Activated naive CD4-positive, alpha-beta T cell treated with anti-CD3 and anti-CD28 coated beads, Interleukin-2, amount 50 U/mL, for 72 hours (primary cell): ENCODE data around the gene MXD3. TPM values are rescaled to one million over a fixed set of nuclear protein-coding genes. Genes with fewer than 3 reads are reported as not detected.
"Not testable (repeated sequence)": the region's sequence is repeated elsewhere in the genome, so short reads cannot be mapped to it uniquely, and the experiment has no call there.

Source experiments
- ATAC-seq, 2 donors: fragments of 150-1000 bp; cut with Tn5 transposase; 2 replicates each; pipeline ENCODE4 v1.10.0; 2021; ENCODE audit warnings: mild to moderate bottlenecking in 2 of 2, moderate library complexity in 2 of 2
- DNase-seq, 2 donors: peaks; one replicate each; pipeline ENCODE4 v3.0.0; 2021 to 2022; ENCODE audit warnings: low spot score in 2 of 2
- H3K27ac Mint-ChIP-seq, 2 donors: one replicate each; pipeline ENCODE4 v1.8.0; 2022; ENCODE audit warnings: mild to moderate bottlenecking in 2 of 2, mixed read lengths in 2 of 2
- H3K36me3 Mint-ChIP-seq, 2 donors: one replicate each; pipeline ENCODE4 v1.8.0; 2022; ENCODE audit warnings: mixed read lengths in 2 of 2
- H3K9me3 Mint-ChIP-seq, 2 donors: one replicate each; pipeline ENCODE4 v1.8.0; 2022; ENCODE audit warnings: mixed read lengths in 2 of 2
- total RNA-seq, 2 donors: library from RNA; stranded (reverse); gene quantifications; one replicate each; pipeline ENCODE4 v1.2.3, GENCODE V29; 2022

MXD3 gene
- total RNA-seq, 2 donors from 2014 or later = 31.4 to 73.9 TPM

GRCh38 chr5:177314376-177315342 lies 3.0 kb upstream of the MXD3 start:
- no peaks in the 10 kb centered on the region for H3K9me3 Mint-ChIP-seq
- no peak for DNase-seq
- ATAC-seq = no peak

DNA sequence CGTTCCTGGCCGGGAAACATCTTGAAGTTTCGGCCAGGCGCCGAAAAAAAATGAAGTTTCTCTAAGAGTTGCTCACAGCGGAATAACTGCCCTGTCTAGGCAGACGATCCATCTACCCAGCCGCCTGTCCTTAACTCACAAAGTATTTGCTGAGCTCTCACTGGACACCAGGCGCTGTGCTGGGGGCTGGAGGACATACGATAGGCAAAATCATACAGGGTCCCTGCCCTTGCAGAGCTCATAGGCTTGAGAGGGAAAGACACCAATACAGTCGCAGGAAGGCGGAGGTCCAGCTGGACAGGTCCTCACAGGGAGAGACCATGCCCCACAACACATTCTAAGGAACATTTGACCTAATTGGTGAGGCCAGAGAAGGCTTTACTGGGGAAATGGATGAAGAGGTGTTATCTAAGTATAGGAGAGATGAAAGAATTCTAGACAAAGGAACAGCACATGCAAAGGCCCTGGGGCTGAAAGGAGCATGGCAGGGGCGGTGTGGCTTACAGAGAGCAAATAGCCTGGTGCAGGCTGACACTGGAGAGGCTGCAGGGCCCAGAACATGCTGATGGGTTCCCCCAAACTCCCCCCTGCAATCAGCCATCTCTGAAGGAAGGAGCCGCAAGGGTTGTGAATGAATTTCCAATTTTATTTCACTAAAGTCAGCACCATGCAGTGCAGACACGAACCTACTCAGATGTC lies 2.0 kb upstream of the MXD3 start:
- ATAC-seq (no peak), DNase-seq (no peak)

More at GRCh38 chr5:177314376-177315342, 3.0 kb upstream of the MXD3 start:
- Mint-ChIP-seq H3K27ac (no peak overlapping the region), H3K36me3 (peaks cover 7 to 14% of the 10 kb centered on the region in 2 donors)

DNA sequence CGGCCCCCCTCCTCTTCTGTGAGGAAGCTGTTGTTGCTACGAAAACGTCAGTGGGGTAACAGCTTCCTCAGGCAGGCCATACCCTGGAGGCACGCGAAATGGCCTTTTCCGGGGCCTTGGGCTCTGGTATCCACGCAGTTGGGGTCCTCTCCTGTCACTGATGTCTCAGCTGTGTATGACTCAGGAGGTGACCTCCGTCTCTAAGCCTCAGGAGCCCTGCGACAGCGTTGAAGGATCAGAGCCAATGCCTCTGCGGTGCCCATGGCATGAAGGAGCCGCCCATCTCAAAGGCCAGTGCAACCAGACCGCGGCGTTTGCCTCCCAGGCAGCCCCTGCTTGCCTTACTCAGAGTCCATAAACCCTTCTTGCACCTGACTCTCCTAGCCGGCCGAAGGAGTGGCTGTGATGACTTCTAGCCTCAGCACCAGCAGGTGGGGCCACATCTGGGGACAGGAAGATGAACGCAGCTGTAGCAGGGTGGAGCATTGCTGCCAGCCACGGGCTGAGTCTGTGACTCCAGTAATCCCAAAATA lies 1.0 kb upstream of the MXD3 start:
- Mint-ChIP-seq H3K9me3 (no peaks in the 10 kb centered on the region), H3K36me3 (peaks cover 13 to 15% of the 10 kb centered on the region in 2 donors), H3K27ac (peak overlapping the region; percentile 88 to 90)
- DNase-seq (peak in 1 of 2 donors; percentile 64), ATAC-seq (peak; percentile 35 to 67)

More for the DNA sequence above, 2.0 kb upstream of the MXD3 start:
- Mint-ChIP-seq H3K36me3 (peaks cover 11 to 15% of the 10 kb centered on the region in 2 donors), H3K9me3 (no peaks in the 10 kb centered on the region), H3K27ac (no peak overlapping the region)

DNA sequence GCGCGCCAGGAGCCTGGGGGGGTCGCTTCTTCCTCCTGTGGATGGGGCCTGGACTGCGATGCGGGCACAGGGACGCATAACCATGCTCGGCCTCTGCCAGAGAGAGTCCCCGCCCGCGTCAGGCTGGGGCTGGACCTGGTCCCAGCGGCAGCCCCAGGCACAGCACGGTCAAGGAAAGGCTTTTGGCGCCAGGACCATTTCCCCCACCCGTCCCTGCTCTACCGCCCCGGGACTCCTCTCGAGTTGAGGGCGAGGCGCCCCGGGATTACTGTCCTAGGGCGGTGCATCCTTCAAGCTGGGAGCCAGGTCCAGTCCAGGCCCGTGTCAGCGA lies 341 bp downstream of the MXD3 start:
- H3K9me3 Mint-ChIP-seq = no peaks in the 10 kb centered on the region
- peak overlapping the region in 1 of 2 donors; percentile 90 for H3K27ac Mint-ChIP-seq
- no peak for DNase-seq
- ATAC-seq = no peak
- peaks cover 15 to 20% of the 10 kb centered on the region in 2 donors for H3K36me3 Mint-ChIP-seq

GRCh38 chr5:177310757-177311391 lies 824 bp downstream of the MXD3 start:
- no peak for ATAC-seq
- peaks cover 15 to 25% of the 10 kb centered on the region in 2 donors for H3K36me3 Mint-ChIP-seq
- no peak for DNase-seq
- H3K27ac Mint-ChIP-seq = peak overlapping the region; percentile 89 to 90
- H3K9me3 Mint-ChIP-seq = no peaks in the 10 kb centered on the region

GRCh38 chr5:177310332-177310731 lies 1.4 kb downstream of the MXD3 start:
- Mint-ChIP-seq H3K36me3 (peaks cover 15 to 30% of the 10 kb centered on the region in 2 donors), H3K27ac (no peak overlapping the region), H3K9me3 (no peaks in the 10 kb centered on the region)
- ATAC-seq (no peak), DNase-seq (no peak)

- Mint-ChIP-seq H3K27ac (no peak overlapping the region), H3K36me3 (peaks cover 15 to 38% of the 10 kb centered on the region in 2 donors), H3K9me3 (no peaks in the 10 kb centered on the region)
- DNase-seq = peak in 1 of 2 donors; percentile 77
- ATAC-seq = peak; percentile 15 to 25
Observed at GRCh38 chr5:177309351-177310191, 2.1 kb downstream of the MXD3 start.

GRCh38 chr5:177308740-177309139 lies 3.0 kb downstream of the MXD3 start:
- Mint-ChIP-seq H3K9me3 (no peaks in the 10 kb centered on the region), H3K27ac (peak overlapping the region in 1 of 2 donors; percentile 93), H3K36me3 (peaks cover 22 to 46% of the 10 kb centered on the region in 2 donors)
- no peak for ATAC-seq
- no peak for DNase-seq

- Mint-ChIP-seq H3K27ac (no peak overlapping the region), H3K36me3 (peaks cover 26 to 46% of the 10 kb centered on the region in 2 donors)
- no peak for ATAC-seq
Observed at GRCh38 chr5:177307544-177308363, 3.9 kb downstream of the MXD3 start.

GRCh38 chr5:177306674-177307543 lies 4.8 kb downstream of the MXD3 start:
- Mint-ChIP-seq H3K27ac (peak overlapping the region in 1 of 2 donors; percentile 52), H3K9me3 (no peaks in the 10 kb centered on the region), H3K36me3 (peaks cover 29 to 46% of the 10 kb centered on the region in 2 donors)
- DNase-seq (no peak), ATAC-seq (no peak)

More at GRCh38 chr5:177307544-177308363, 3.9 kb downstream of the MXD3 start:
- no peaks in the 10 kb centered on the region for H3K9me3 Mint-ChIP-seq
- DNase-seq = no peak

- DNase-seq, H3K9me3 Mint-ChIP-seq, ATAC-seq: not testable (repeated sequence)
- peaks cover 29 to 46% of the 10 kb centered on the region in 2 donors for H3K36me3 Mint-ChIP-seq
- H3K27ac Mint-ChIP-seq = peak overlapping the region; percentile 86 to 92
Observed at GRCh38 chr5:177306103-177306640, 5.5 kb downstream of the MXD3 start.

GRCh38 chr5:177304392-177305119 lies 7.1 kb downstream of the MXD3 start:
- H3K27ac Mint-ChIP-seq = peak overlapping the region; percentile 92 to 98
- H3K36me3 Mint-ChIP-seq = peaks cover 19 to 39% of the 10 kb centered on the region in 2 donors
- DNase-seq = no peak
- no peaks in the 10 kb centered on the region for H3K9me3 Mint-ChIP-seq
- ATAC-seq = no peak

DNA sequence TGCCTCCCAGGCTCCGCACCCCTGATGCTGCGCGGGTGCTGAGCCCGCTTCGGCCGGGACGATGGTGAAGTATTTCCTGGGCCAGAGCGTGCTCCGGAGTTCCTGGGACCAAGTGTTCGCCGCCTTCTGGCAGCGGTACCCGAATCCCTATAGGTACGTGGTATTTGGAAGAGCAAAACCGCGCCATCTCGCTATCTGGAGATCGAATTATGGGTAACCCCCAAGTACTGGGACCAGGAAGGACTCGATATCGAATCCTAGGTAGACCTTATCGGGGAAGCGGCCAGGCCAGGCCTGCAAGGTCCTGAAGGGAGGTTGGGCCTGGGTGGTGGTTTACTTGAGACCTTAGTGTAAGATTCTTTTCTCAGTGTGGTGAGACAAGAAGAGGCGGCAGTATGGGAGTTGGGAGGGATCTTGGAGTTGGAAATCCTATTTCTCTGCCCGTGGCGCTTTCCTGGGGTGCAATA lies 7.7 kb downstream of the MXD3 start:
- Mint-ChIP-seq H3K36me3 (peaks cover 19 to 38% of the 10 kb centered on the region in 2 donors), H3K9me3 (no peaks in the 10 kb centered on the region), H3K27ac (peak overlapping the region; percentile 92 to 98)
- ATAC-seq = peak in 1 of 2 donors; percentile 8
- no peak for DNase-seq
